Mesothelial cell of epicardium (in vitro differentiated cells): ENCODE measurements around the gene LNP1. TPM values are rescaled to one million over a fixed set of nuclear protein-coding genes. Genes with fewer than 3 reads are reported as not detected.
"Not testable (repeated sequence)": the region's sequence is repeated elsewhere in the genome, so short reads cannot be mapped to it uniquely, and the experiment has no call there.

Source experiments
- DNase-seq, 2 experiments: peaks; one replicate each; pipeline ENCODE4 v3.0.0; 2021; ENCODE audit warnings: low spot score in 2 of 2; ENCODE audit not compliant: unreplicated experiment in 2 of 2
- H3K27ac Mint-ChIP-seq: 2 replicates; pipeline ENCODE4 v1.8.0; 2021; ENCODE audit warnings: mixed read lengths
- H3K27me3 Mint-ChIP-seq: 2 replicates; pipeline ENCODE4 v1.8.0; 2021; ENCODE audit warnings: low read depth, mixed read lengths
- H3K36me3 Mint-ChIP-seq: 2 replicates; pipeline ENCODE4 v1.8.0; 2021; ENCODE audit warnings: mixed read lengths
- H3K4me1 Mint-ChIP-seq: 2 replicates; pipeline ENCODE4 v1.8.0; 2021; ENCODE audit warnings: mixed read lengths
- H3K4me3 Mint-ChIP-seq: 2 replicates; pipeline ENCODE4 v1.8.0; 2021; ENCODE audit warnings: mild to moderate bottlenecking, moderate library complexity, mixed read lengths
- H3K9me3 Mint-ChIP-seq: 2 replicates; pipeline ENCODE4 v1.8.0; 2021; ENCODE audit warnings: mixed read lengths
- total RNA-seq: library from RNA; stranded (reverse); gene quantifications from 3 replicates; pipeline ENCODE4 v1.2.1, GENCODE V29; 2021
- TF ChIP-seq, protein P1 (sequence below): fragments of 200-600 bp; sonication (generic); IDR thresholded peaks from one replicate; pipeline ENCODE4 v1.5.0; 2021; ENCODE audit warnings: antibody characterized with exemption; ENCODE audit not compliant: unreplicated experiment

Gene LNP1
- total RNA-seq, 1 donor from 2014 or later, result 4.3 TPM

- H3K9me3 Mint-ChIP-seq, result peaks cover 12% of the 10 kb centered on the region
- H3K27me3 Mint-ChIP-seq, result no peaks in the 10 kb centered on the region
- no peaks in the 10 kb centered on the region for H3K4me1 Mint-ChIP-seq
- H3K27ac Mint-ChIP-seq, result no peak overlapping the region
- no peak overlapping the region for H3K4me3 Mint-ChIP-seq
- TF ChIP-seq, protein P1, sequence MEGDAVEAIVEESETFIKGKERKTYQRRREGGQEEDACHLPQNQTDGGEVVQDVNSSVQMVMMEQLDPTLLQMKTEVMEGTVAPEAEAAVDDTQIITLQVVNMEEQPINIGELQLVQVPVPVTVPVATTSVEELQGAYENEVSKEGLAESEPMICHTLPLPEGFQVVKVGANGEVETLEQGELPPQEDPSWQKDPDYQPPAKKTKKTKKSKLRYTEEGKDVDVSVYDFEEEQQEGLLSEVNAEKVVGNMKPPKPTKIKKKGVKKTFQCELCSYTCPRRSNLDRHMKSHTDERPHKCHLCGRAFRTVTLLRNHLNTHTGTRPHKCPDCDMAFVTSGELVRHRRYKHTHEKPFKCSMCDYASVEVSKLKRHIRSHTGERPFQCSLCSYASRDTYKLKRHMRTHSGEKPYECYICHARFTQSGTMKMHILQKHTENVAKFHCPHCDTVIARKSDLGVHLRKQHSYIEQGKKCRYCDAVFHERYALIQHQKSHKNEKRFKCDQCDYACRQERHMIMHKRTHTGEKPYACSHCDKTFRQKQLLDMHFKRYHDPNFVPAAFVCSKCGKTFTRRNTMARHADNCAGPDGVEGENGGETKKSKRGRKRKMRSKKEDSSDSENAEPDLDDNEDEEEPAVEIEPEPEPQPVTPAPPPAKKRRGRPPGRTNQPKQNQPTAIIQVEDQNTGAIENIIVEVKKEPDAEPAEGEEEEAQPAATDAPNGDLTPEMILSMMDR, result no peak
- H3K36me3 Mint-ChIP-seq, result peaks cover 12% of the 10 kb centered on the region
- DNase-seq, result no peak
These were observed 36.6 kb downstream of the LNP1 start for GRCh38 chr3:100437721-100438622.

DNA sequence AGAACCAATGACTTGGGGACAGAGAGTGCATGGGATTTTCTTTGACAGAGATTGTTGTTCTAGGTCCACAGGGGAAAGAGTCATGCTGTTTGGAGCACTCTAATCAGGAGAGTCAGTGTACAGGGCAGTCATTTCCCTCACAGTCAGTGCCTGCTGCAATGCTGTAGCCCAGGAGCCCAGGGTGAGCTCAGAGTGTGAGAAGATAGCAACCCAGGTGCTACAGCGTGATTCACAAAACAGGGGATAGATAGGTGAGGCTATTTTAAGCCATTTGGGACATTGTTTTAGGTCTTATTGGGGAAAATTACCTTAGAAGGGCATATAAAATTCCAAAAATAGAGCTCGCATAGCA, 37.3 kb downstream of the LNP1 start:
- peaks cover 16% of the 10 kb centered on the region for H3K9me3 Mint-ChIP-seq
- no peak for DNase-seq
- H3K4me3 Mint-ChIP-seq, result no peak overlapping the region
- H3K36me3 Mint-ChIP-seq, result peaks cover 11% of the 10 kb centered on the region
- TF ChIP-seq, protein P1, result no peak
- no peaks in the 10 kb centered on the region for H3K27me3 Mint-ChIP-seq
- no peaks in the 10 kb centered on the region for H3K4me1 Mint-ChIP-seq
- H3K27ac Mint-ChIP-seq, result no peak overlapping the region

- Mint-ChIP-seq H3K36me3 (peaks cover 9% of the 10 kb centered on the region), H3K4me1 (no peaks in the 10 kb centered on the region), H3K27me3 (no peaks in the 10 kb centered on the region), H3K4me3 (no peak overlapping the region), H3K9me3 (peaks cover 17% of the 10 kb centered on the region), H3K27ac (no peak overlapping the region)
- DNase-seq, result no peak
- TF ChIP-seq, protein P1, result no peak
These were observed 39.6 kb downstream of the LNP1 start for GRCh38 chr3:100440895-100441294.

DNA sequence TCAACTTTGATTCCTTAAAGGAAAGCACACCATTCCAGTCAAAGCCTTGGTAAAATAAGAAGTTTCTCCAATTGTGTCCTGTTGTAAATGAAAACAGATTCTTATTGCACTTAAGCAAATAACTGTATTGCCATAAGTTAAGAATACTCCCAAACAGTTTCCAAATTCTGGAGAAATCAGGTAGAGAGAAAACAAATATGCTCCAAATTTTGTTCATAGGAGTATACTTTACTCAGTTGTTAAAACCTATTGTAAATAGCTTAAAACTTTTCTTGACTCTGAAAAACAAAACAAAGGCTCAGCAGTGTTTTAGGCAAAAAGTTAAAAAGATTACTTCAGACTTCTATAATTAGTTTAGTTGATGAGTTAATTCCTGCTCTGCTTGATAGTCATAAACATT, 42.4 kb downstream of the LNP1 start:
- TF ChIP-seq, protein P1, result no peak
- DNase-seq, result no peak
- H3K4me1 Mint-ChIP-seq, result no peaks in the 10 kb centered on the region
- H3K27me3 Mint-ChIP-seq, result no peaks in the 10 kb centered on the region
- H3K27ac Mint-ChIP-seq, result no peak overlapping the region
- peaks cover 32% of the 10 kb centered on the region for H3K9me3 Mint-ChIP-seq
- H3K4me3 Mint-ChIP-seq, result no peak overlapping the region
- peaks cover 13% of the 10 kb centered on the region for H3K36me3 Mint-ChIP-seq

- not testable (repeated sequence) for H3K4me3 Mint-ChIP-seq, H3K27ac Mint-ChIP-seq, DNase-seq, H3K4me1 Mint-ChIP-seq, H3K27me3 Mint-ChIP-seq
- Mint-ChIP-seq H3K9me3 (peaks cover 31% of the 10 kb centered on the region), H3K36me3 (peaks cover 13% of the 10 kb centered on the region)
These were observed 45.7 kb downstream of the LNP1 start for GRCh38 chr3:100447067-100447466.

DNA sequence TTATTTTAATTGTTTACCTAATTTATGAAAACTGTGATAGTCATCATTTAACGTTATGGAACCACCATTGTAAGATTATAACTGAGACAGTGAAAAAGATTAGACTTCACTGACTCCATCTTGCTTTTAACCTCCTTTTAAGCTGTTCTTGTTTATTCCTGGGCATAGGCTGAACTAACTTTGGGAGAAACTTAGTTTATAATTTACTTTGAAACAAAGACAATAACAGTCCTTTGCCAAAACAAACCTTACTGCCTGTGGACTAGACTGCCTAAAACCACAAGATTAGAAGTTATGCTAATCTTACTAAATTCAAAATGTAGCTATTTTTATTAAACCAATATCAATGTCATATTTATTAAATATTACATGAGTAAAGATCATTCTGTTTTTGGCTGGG, 46.7 kb downstream of the LNP1 start:
- peaks cover 22% of the 10 kb centered on the region for H3K9me3 Mint-ChIP-seq
- TF ChIP-seq, protein P1, result no peak
- no peak overlapping the region for H3K27ac Mint-ChIP-seq
- H3K27me3 Mint-ChIP-seq, result no peaks in the 10 kb centered on the region
- H3K4me1 Mint-ChIP-seq, result no peaks in the 10 kb centered on the region
- H3K4me3 Mint-ChIP-seq, result no peak overlapping the region
- peaks cover 13% of the 10 kb centered on the region for H3K36me3 Mint-ChIP-seq
- no peak for DNase-seq
